MM.1S (cell line): ENCODE results near the gene PTK7.

Experiments
- CTCF ChIP-seq: fragments of 300-600 bp; sonication (generic); IDR thresholded peaks from 2 replicates; pipeline ENCODE4 v1.5.1; 2016; ENCODE audit warnings: antibody characterized with exemption, low read length, mixed read lengths
- EZH2 ChIP-seq: fragments of 300-600 bp; sonication (generic); optimal IDR thresholded peaks from 2 replicates; pipeline ENCODE3; 2017; ENCODE audit warnings: low read depth, mild to moderate bottlenecking, antibody characterized with exemption, low read length, mixed read lengths

GRCh38 chr6:43203029-43203717 is 127.1 kb downstream of the PTK7 start:
- TF ChIP-seq CTCF (no peak), EZH2 (no peak)
